IPS DF 6.9 (cell line): Measurements from ENCODE around the gene IL10.

Source experiments
- DNase-seq: peaks from one replicate; pipeline ENCODE4 v3.0.0-alpha.2; 2013; ENCODE audit warnings: low read depth, low spot score
- H3K27ac ChIP-seq: one replicate; pipeline ENCODE4 v1.5.1; 2013; ENCODE audit warnings: low read length, control low read depth
- H3K27me3 ChIP-seq: 2 replicates; pipeline ENCODE4 v1.6.1; 2013; ENCODE audit warnings: mild to moderate bottlenecking, low read length; ENCODE audit not compliant: control insufficient read depth, insufficient read depth
- H3K36me3 ChIP-seq: 2 replicates; pipeline ENCODE4 v1.6.1; 2013; ENCODE audit warnings: low read length; ENCODE audit not compliant: control insufficient read depth, insufficient read depth
- H3K4me1 ChIP-seq: 2 replicates; pipeline ENCODE4 v1.6.1; 2013; ENCODE audit warnings: low read length; ENCODE audit not compliant: control insufficient read depth, insufficient read depth
- H3K4me3 ChIP-seq: 2 replicates; pipeline ENCODE4 v1.5.1; 2013; ENCODE audit warnings: mild to moderate bottlenecking, low read length
- H3K9me3 ChIP-seq: 2 replicates; pipeline ENCODE4 v1.6.1; 2013; ENCODE audit warnings: low read length, inconsistent platforms; ENCODE audit not compliant: control insufficient read depth, insufficient read depth
- WGBS: extraction: QIAGEN DNeasy Blood & Tissue Kit; methylation state at CpG from one replicate; pipeline ENCODE4 v1.1.7; 2013; ENCODE audit warnings: mixed read lengths, missing lambda C conversion rate; ENCODE audit not compliant: insufficient read length, insufficient coverage; 5-methylcytosine and 5-hydroxymethylcytosine counted together

Gene IL10

GRCh38 chr1:206745301-206745700 lies 27.0 kb downstream of the IL10 start:
- Histone ChIP-seq H3K4me1 (no peaks in the 10 kb centered on the region), H3K27me3 (no peaks in the 10 kb centered on the region), H3K4me3 (no peak overlapping the region), H3K36me3 (no peaks in the 10 kb centered on the region), H3K27ac (no peak overlapping the region), H3K9me3 (no peaks in the 10 kb centered on the region)
- no CpG with 5 or more reads among the region's 1 CpG for WGBS
- DNase-seq, result no peak

GRCh38 chr1:206744683-206745082 lies 27.6 kb downstream of the IL10 start:
- Histone ChIP-seq H3K4me1 (peaks cover 1% of the 10 kb centered on the region; the same call in 1 of the 2 replicates), H3K9me3 (no peaks in the 10 kb centered on the region), H3K36me3 (no peaks in the 10 kb centered on the region), H3K27ac (no peak overlapping the region), H3K4me3 (no peak overlapping the region), H3K27me3 (no peaks in the 10 kb centered on the region)
- no CpG with 5 or more reads among the region's 4 CpGs for WGBS
- no peak for DNase-seq

- Histone ChIP-seq H3K27me3 (no peaks in the 10 kb centered on the region), H3K4me1 (peaks cover 1% of the 10 kb centered on the region; the same call in 1 of the 2 replicates), H3K9me3 (no peaks in the 10 kb centered on the region), H3K27ac (no peak overlapping the region), H3K4me3 (no peak overlapping the region), H3K36me3 (no peaks in the 10 kb centered on the region)
- DNase-seq, result no peak
- WGBS, result no CpG with 5 or more reads among the region's 13 CpGs
Observed at GRCh38 chr1:206742719-206743383, 29.4 kb downstream of the IL10 start.

- WGBS, result no CpG with 5 or more reads among the region's 6 CpGs
- H3K4me1 ChIP-seq, result peaks cover 1% of the 10 kb centered on the region; the same call in 1 of the 2 replicates
- H3K36me3 ChIP-seq, result no peaks in the 10 kb centered on the region
Observed at GRCh38 chr1:206741142-206741701, 31.1 kb downstream of the IL10 start.

GRCh38 chr1:206739411-206740076 lies 32.8 kb downstream of the IL10 start:
- Histone ChIP-seq H3K4me3 (no peak overlapping the region), H3K4me1 (peaks cover 1% of the 10 kb centered on the region; the same call in 1 of the 2 replicates), H3K36me3 (no peaks in the 10 kb centered on the region), H3K9me3 (no peaks in the 10 kb centered on the region), H3K27ac (no peak overlapping the region), H3K27me3 (no peaks in the 10 kb centered on the region)
- no CpG with 5 or more reads among the region's 5 CpGs for WGBS
- DNase-seq, result no peak

More at GRCh38 chr1:206741142-206741701, 31.1 kb downstream of the IL10 start:
- no peak overlapping the region for H3K4me3 ChIP-seq
- no peaks in the 10 kb centered on the region for H3K27me3 ChIP-seq
- no peak overlapping the region for H3K27ac ChIP-seq
- H3K9me3 ChIP-seq, result no peaks in the 10 kb centered on the region
- DNase-seq, result no peak

- no peaks in the 10 kb centered on the region for H3K27me3 ChIP-seq
- DNase-seq, result no peak
- H3K9me3 ChIP-seq, result no peaks in the 10 kb centered on the region
- no CpG with 5 or more reads among the region's 3 CpGs for WGBS
- H3K27ac ChIP-seq, result no peak overlapping the region
- H3K4me3 ChIP-seq, result no peak overlapping the region
- no peaks in the 10 kb centered on the region for H3K36me3 ChIP-seq
- H3K4me1 ChIP-seq, result peaks cover 1% of the 10 kb centered on the region; the same call in 1 of the 2 replicates
Observed at GRCh38 chr1:206738370-206739366, 33.6 kb downstream of the IL10 start.

GRCh38 chr1:206737729-206738201 lies 34.5 kb downstream of the IL10 start:
- H3K27ac ChIP-seq, result no peak overlapping the region
- no peak overlapping the region for H3K4me3 ChIP-seq
- no peaks in the 10 kb centered on the region for H3K27me3 ChIP-seq
- DNase-seq, result no peak
- no CpG with 5 or more reads among the region's 3 CpGs for WGBS
- H3K9me3 ChIP-seq, result no peaks in the 10 kb centered on the region
- no peaks in the 10 kb centered on the region for H3K36me3 ChIP-seq
- peaks cover 1% of the 10 kb centered on the region; the same call in 1 of the 2 replicates for H3K4me1 ChIP-seq

- no CpG with 5 or more reads among the region's 14 CpGs for WGBS
Observed at GRCh38 chr1:206736878-206737728, 35.2 kb downstream of the IL10 start.

GRCh38 chr1:206735553-206736031 lies 36.7 kb downstream of the IL10 start:
- peaks cover 4% of the 10 kb centered on the region; the same call in 1 of the 2 replicates for H3K36me3 ChIP-seq
- H3K9me3 ChIP-seq, result no peaks in the 10 kb centered on the region
- DNase-seq, result no peak
- H3K4me1 ChIP-seq, result peaks cover 1% of the 10 kb centered on the region; the same call in 1 of the 2 replicates
- WGBS, result no CpG with 5 or more reads among the region's 5 CpGs
- H3K27ac ChIP-seq, result no peak overlapping the region
- no peak overlapping the region for H3K4me3 ChIP-seq
- H3K27me3 ChIP-seq, result no peaks in the 10 kb centered on the region

More at GRCh38 chr1:206736878-206737728, 35.2 kb downstream of the IL10 start:
- H3K9me3 ChIP-seq, result no peaks in the 10 kb centered on the region
- H3K27me3 ChIP-seq, result no peaks in the 10 kb centered on the region
- DNase-seq, result no peak
- no peak overlapping the region for H3K4me3 ChIP-seq
- peaks cover 1% of the 10 kb centered on the region; the same call in 1 of the 2 replicates for H3K4me1 ChIP-seq
- H3K27ac ChIP-seq, result no peak overlapping the region
- no peaks in the 10 kb centered on the region for H3K36me3 ChIP-seq
